Measurements from ENCODE around the gene ZC3HAV1.

DNA sequence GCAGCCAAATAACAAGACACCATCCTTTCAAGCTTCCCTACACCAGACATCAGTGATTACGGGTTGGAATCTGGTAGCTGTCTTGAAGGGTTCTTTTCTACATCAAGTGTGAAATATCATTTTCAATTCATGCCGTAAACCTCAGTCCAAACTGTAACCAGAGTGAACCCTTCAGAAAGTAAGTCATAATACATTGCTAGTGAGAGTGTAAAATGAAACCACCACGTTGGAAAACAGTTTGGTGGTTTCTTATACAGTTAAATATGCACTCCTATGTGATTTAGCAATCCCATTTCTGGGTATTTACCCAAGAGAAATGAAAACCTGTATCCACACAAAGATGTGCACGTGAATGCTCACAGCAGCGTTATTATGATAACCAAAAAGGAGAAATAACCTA, 48.1 kb downstream of the ZC3HAV1 start:
- no peak for TF ChIP-seq POLR2A (IDR thresholded peaks at IDR 0.05; ENCODE audit: low read length)
- no peak for TF ChIP-seq GATA1 (IDR thresholded peaks at IDR 0.05; ENCODE audit: low read depth, low read length)
